GM21447 (cell line): ENCODE results near the gene BLM.

Experiments
- ATAC-seq: cut with Tn5 transposase; IDR thresholded peaks from one replicate; pipeline ENCODE4 v1.9.1; 2021; ENCODE audit not compliant: unreplicated experiment

Gene BLM

GRCh38 chr15:90691369-90691768 lies 25.8 kb upstream of the BLM start:
- ATAC-seq: no peak

GRCh38 chr15:90691982-90692773 lies 25.0 kb upstream of the BLM start:
- peak; percentile 72 for ATAC-seq

GRCh38 chr15:90694987-90695386 lies 22.2 kb upstream of the BLM start:
- no peak for ATAC-seq

- no peak for ATAC-seq
Measured at GRCh38 chr15:90697175-90697574, 20.0 kb upstream of the BLM start.

- ATAC-seq: no peak
Measured at GRCh38 chr15:90698629-90699028, 18.5 kb upstream of the BLM start.

- ATAC-seq: no peak
Measured at GRCh38 chr15:90701048-90701447, 16.1 kb upstream of the BLM start.

- ATAC-seq: no peak
Measured at GRCh38 chr15:90701880-90702630, 15.1 kb upstream of the BLM start.

GRCh38 chr15:90703455-90703854 lies 13.7 kb upstream of the BLM start:
- ATAC-seq: no peak

- ATAC-seq: no peak
Measured at GRCh38 chr15:90705212-90705611, 11.9 kb upstream of the BLM start.

GRCh38 chr15:90706394-90707327 lies 10.5 kb upstream of the BLM start:
- ATAC-seq: no peak

GRCh38 chr15:90707489-90707888 lies 9.7 kb upstream of the BLM start:
- no peak for ATAC-seq

GRCh38 chr15:90708516-90708915 lies 8.6 kb upstream of the BLM start:
- no peak for ATAC-seq

- no peak for ATAC-seq
Measured at GRCh38 chr15:90709278-90709677, 7.9 kb upstream of the BLM start.

GRCh38 chr15:90710436-90711027 lies 6.6 kb upstream of the BLM start:
- no peak for ATAC-seq

GRCh38 chr15:90711418-90711824 lies 5.7 kb upstream of the BLM start:
- no peak for ATAC-seq

GRCh38 chr15:90711842-90712241 lies 5.3 kb upstream of the BLM start:
- ATAC-seq: no peak

- no peak for ATAC-seq
Measured at GRCh38 chr15:90713081-90713480, 4.1 kb upstream of the BLM start.

GRCh38 chr15:90716317-90716975 lies 700 bp upstream of the BLM start:
- no peak for ATAC-seq

GRCh38 chr15:90718232-90718631 lies 1.1 kb downstream of the BLM start:
- ATAC-seq: no peak

- ATAC-seq: no peak
Measured at GRCh38 chr15:90720131-90720530, 3.0 kb downstream of the BLM start.
